ENCODE data around the gene RAB29. TPM values are rescaled to one million over a fixed set of nuclear protein-coding genes. Genes with fewer than 3 reads are reported as not detected.

The RAB29 gene
- total RNA-seq, 1 donor from 2014 or later: 13.6 TPM

- no peaks in the 10 kb centered on the region for H3K9me3 Mint-ChIP-seq
- H3K36me3 Mint-ChIP-seq: peaks cover 5% of the 10 kb centered on the region
- H3K27me3 Mint-ChIP-seq: no peaks in the 10 kb centered on the region
- no peak overlapping the region for H3K27ac Mint-ChIP-seq
- H3K4me3 Mint-ChIP-seq: no peak overlapping the region
- no peak for TF ChIP-seq CTCF (conservative IDR thresholded peaks at IDR 0.05)
- peaks cover 2% of the 10 kb centered on the region for H3K4me1 Mint-ChIP-seq (ENCODE audit: unreplicated experiment)
- DNase-seq (ENCODE audit: extremely low spot score, unreplicated experiment): no peak
Observed at GRCh38 chr1:205786601-205787000, 11.3 kb upstream of the RAB29 start.

- H3K27ac Mint-ChIP-seq: no peak overlapping the region
- no peak overlapping the region for H3K4me3 Mint-ChIP-seq
- H3K27me3 Mint-ChIP-seq: no peaks in the 10 kb centered on the region
- H3K36me3 Mint-ChIP-seq: peaks cover 3% of the 10 kb centered on the region
- no peaks in the 10 kb centered on the region for H3K4me1 Mint-ChIP-seq (ENCODE audit: unreplicated experiment)
- H3K9me3 Mint-ChIP-seq: no peaks in the 10 kb centered on the region
- no peak for TF ChIP-seq CTCF (conservative IDR thresholded peaks at IDR 0.05)
- DNase-seq (ENCODE audit: extremely low spot score, unreplicated experiment): no peak
Observed at GRCh38 chr1:205785446-205785845, 10.2 kb upstream of the RAB29 start.

GRCh38 chr1:205783904-205784303 is 8.6 kb upstream of the RAB29 start:
- Mint-ChIP-seq H3K27ac (no peak overlapping the region), H3K4me1 (ENCODE audit: unreplicated experiment) (no peaks in the 10 kb centered on the region), H3K36me3 (no peaks in the 10 kb centered on the region), H3K4me3 (no peak overlapping the region), H3K27me3 (no peaks in the 10 kb centered on the region), H3K9me3 (no peaks in the 10 kb centered on the region)
- DNase-seq (ENCODE audit: extremely low spot score, unreplicated experiment): no peak
- no peak for TF ChIP-seq CTCF (conservative IDR thresholded peaks at IDR 0.05)

- H3K9me3 Mint-ChIP-seq: no peaks in the 10 kb centered on the region
- H3K4me1 Mint-ChIP-seq (ENCODE audit: unreplicated experiment): no peaks in the 10 kb centered on the region
- no peak for TF ChIP-seq CTCF (conservative IDR thresholded peaks at IDR 0.05)
- no peak overlapping the region for H3K27ac Mint-ChIP-seq
- no peak overlapping the region for H3K4me3 Mint-ChIP-seq
- H3K36me3 Mint-ChIP-seq: no peaks in the 10 kb centered on the region
- H3K27me3 Mint-ChIP-seq: no peaks in the 10 kb centered on the region
- no peak for DNase-seq (ENCODE audit: extremely low spot score, unreplicated experiment)
Observed at GRCh38 chr1:205783433-205783795, 8.1 kb upstream of the RAB29 start.

GRCh38 chr1:205782627-205783432 is 7.5 kb upstream of the RAB29 start:
- H3K27me3 Mint-ChIP-seq: no peaks in the 10 kb centered on the region
- H3K36me3 Mint-ChIP-seq: no peaks in the 10 kb centered on the region
- TF ChIP-seq CTCF (conservative IDR thresholded peaks at IDR 0.05): no peak
- H3K4me3 Mint-ChIP-seq: no peak overlapping the region
- H3K27ac Mint-ChIP-seq: no peak overlapping the region
- no peaks in the 10 kb centered on the region for H3K4me1 Mint-ChIP-seq (ENCODE audit: unreplicated experiment)
- no peaks in the 10 kb centered on the region for H3K9me3 Mint-ChIP-seq
- DNase-seq (ENCODE audit: extremely low spot score, unreplicated experiment): no peak

Data from type B pancreatic cell (in vitro differentiated cells).